ENCODE data around the gene NFKBIB.
A peak's percentile ranks its signal among the peaks of the same experiment; 100 is the strongest.

Gene NFKBIB

GRCh38 chr19:38888876-38889275 lies 10.9 kb upstream of the NFKBIB start:
- Mint-ChIP-seq H3K9me3 (no peaks in the 10 kb centered on the region), H3K4me1 (peaks cover 5% of the 10 kb centered on the region), H3K27ac (peak overlapping the region in 1 of 2 donors; percentile 54), H3K4me3 (no peak overlapping the region), H3K27me3 (no peaks in the 10 kb centered on the region)
- DNase-seq, result no peak
- no peak for ATAC-seq

DNA sequence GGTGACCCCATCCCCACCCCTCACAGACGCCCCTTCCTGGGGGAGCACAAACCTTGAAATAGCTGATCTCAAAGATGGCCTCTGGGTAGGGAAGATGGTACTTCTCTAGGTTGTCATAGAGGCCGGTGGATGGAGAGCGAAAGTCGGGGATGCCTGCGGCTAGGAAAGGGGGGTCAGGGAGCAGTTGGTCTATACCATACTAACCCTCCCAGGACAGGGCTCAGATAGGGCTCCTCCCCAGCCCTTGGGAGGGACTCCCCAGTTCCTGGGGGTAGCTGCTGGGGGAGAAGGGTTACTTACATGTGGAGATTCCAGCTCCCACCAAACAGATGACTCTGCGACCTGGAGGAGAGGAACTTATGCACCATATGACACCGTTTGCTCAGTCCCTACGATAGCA lies 10.0 kb upstream of the NFKBIB start:
- H3K27me3 Mint-ChIP-seq, result no peaks in the 10 kb centered on the region
- ATAC-seq (no peak), DNase-seq (no peak)
- H3K9me3 Mint-ChIP-seq, result no peaks in the 10 kb centered on the region
- no peak overlapping the region for H3K4me3 Mint-ChIP-seq
- no peak overlapping the region for H3K27ac Mint-ChIP-seq
- H3K4me1 Mint-ChIP-seq, result peaks cover 9% of the 10 kb centered on the region

DNA sequence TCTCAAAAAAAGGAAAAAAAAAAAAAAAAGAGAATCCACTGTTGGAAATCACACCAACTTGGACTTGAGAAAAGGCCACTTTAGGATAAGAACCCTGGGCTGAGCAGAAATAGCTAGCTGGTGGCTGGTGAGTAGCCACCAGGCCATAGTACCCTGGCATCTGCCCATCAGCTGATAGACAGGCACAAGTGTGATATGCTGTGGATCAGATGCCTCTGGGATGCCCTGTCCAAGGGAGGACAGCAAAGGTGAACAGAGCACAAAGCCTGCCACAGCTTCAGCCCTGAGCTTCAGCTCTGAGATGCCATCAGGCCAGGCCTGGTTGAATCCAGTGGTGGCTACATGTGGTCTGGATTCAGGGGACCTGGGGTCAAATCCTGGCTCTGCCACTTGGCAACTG lies 9.1 kb upstream of the NFKBIB start:
- DNase-seq (no peak), ATAC-seq (no peak)
- H3K27ac Mint-ChIP-seq, result no peak overlapping the region
- no peaks in the 10 kb centered on the region for H3K27me3 Mint-ChIP-seq
- H3K9me3 Mint-ChIP-seq, result no peaks in the 10 kb centered on the region
- no peak overlapping the region for H3K4me3 Mint-ChIP-seq
- peaks cover 17% of the 10 kb centered on the region for H3K4me1 Mint-ChIP-seq

- Mint-ChIP-seq H3K4me1 (peaks cover 21% of the 10 kb centered on the region), H3K4me3 (no peak overlapping the region)
Measured at GRCh38 chr19:38891771-38892170, 8.0 kb upstream of the NFKBIB start.

DNA sequence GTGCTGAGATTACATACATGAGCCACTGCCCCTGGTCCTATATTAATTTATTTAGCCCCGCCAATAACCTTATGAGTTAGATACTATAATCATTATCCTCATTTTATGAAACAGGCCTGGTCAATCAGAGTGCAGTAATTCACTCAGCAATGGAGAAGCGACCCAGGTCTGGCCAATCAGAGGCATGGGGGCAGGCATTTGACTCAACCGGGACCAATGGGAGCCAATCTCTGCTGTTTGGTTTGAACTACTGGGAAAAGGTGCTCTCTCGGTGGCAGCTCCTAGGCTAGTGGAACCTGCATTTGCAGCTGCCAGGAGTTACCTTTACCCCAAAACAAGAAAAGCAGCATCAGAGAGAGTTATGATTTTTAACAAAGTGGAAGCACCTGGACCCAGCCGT lies 6.9 kb upstream of the NFKBIB start:
- Mint-ChIP-seq H3K4me3 (peak overlapping the region in 1 of 2 donors; percentile 43), H3K9me3 (no peaks in the 10 kb centered on the region), H3K27ac (no peak overlapping the region), H3K4me1 (peaks cover 21% of the 10 kb centered on the region), H3K27me3 (no peaks in the 10 kb centered on the region)
- DNase-seq, result no peak
- ATAC-seq, result no peak

More at GRCh38 chr19:38891771-38892170, 8.0 kb upstream of the NFKBIB start:
- no peaks in the 10 kb centered on the region for H3K9me3 Mint-ChIP-seq
- no peak for ATAC-seq
- H3K27ac Mint-ChIP-seq, result no peak overlapping the region
- no peaks in the 10 kb centered on the region for H3K27me3 Mint-ChIP-seq
- DNase-seq, result no peak

DNA sequence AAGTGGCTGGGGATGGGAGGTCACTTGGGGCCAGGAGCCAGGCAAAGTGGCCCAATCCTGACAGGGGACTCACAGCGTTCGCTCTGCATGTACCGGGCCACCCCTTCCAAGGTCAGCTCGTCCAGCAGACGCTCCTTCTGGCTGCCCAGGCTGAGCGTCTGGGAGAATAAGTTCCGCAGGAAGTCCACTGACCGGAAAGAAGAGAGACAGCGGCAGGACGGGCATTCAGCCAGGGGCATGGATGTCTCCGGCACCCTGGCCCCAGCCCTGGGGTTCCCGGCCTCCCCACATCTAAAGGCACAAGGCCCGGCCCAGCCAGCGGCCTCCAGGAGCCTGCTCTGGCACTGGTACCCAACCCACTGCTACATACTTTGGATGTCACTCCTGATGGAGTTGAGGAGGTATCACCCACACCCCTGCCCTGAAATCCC lies 6.4 kb upstream of the NFKBIB start:
- H3K4me1 Mint-ChIP-seq, result peaks cover 26% of the 10 kb centered on the region
- ATAC-seq (no peak), DNase-seq (no peak)
- H3K9me3 Mint-ChIP-seq, result no peaks in the 10 kb centered on the region
- no peak overlapping the region for H3K4me3 Mint-ChIP-seq
- H3K27me3 Mint-ChIP-seq, result no peaks in the 10 kb centered on the region
- H3K27ac Mint-ChIP-seq, result no peak overlapping the region

GRCh38 chr19:38894968-38895367 lies 4.8 kb upstream of the NFKBIB start:
- no peaks in the 10 kb centered on the region for H3K27me3 Mint-ChIP-seq
- H3K4me3 Mint-ChIP-seq, result no peak overlapping the region
- no peaks in the 10 kb centered on the region for H3K9me3 Mint-ChIP-seq
- no peak for ATAC-seq
- H3K27ac Mint-ChIP-seq, result no peak overlapping the region
- DNase-seq, result no peak
- peaks cover 35% of the 10 kb centered on the region for H3K4me1 Mint-ChIP-seq

DNA sequence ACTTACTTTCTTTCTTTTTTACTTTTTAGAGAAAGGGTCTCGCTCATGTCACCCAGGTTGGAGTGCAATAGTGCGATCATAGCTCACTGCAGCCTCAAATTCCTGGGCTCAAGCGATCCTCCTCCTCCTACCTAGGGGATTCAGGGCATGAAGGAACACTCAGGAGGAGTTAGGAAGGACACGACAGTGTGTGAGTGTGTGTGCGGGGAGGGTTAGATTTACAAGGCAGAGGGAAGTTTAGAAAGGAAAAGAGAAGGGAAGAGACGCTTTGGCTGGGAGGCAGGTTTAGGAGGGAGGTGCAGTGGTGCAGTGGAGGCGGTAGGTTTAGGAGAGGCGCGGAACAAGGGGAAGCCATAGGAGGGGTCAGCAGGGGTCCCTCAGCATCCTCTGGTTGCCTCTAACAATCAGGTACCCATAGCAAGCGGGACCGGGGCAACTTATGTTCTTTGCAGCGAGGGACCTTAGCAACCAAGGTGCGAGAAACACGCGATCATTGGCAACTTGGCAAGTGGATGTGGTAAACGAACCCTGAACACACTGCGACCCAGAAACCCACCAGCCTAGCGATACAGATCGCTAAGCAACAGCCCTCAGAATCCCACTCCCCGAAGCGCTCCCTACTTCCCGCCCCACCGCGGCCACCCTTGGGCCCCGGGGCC lies 852 bp upstream of the NFKBIB start:
- no peaks in the 10 kb centered on the region for H3K9me3 Mint-ChIP-seq
- H3K27me3 Mint-ChIP-seq, result no peaks in the 10 kb centered on the region
- H3K4me1 Mint-ChIP-seq, result peaks cover 47% of the 10 kb centered on the region
- peak overlapping the region; percentile 96 to 98 for H3K27ac Mint-ChIP-seq
- peak; percentile 2 for ATAC-seq
- H3K4me3 Mint-ChIP-seq, result peak overlapping the region; percentile 92 to 99
- no peak for DNase-seq

DNA sequence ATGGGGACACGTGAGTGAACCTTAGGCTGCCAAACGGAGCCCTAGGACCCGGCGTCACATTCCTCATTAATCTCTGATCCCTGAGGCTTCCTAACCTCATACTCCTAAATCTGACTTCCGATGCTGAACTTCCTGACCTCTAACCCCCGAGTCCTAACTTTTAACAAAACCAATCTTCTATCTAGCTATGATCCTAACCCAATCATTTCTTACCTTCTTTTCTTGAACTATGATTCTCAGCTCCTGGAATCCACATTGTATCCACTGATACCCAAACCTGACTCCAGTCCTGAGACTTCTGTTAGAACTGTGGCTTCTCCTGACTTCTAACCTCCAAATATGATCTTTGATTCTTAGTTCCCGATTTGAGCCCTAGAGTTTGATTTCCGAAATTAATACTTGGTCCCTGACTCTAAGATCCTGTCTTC lies 447 bp downstream of the NFKBIB start:
- no peaks in the 10 kb centered on the region for H3K27me3 Mint-ChIP-seq
- H3K4me3 Mint-ChIP-seq, result peak overlapping the region; percentile 92 to 99
- ATAC-seq (no peak), DNase-seq (no peak)
- peak overlapping the region; percentile 60 to 95 for H3K27ac Mint-ChIP-seq
- no peaks in the 10 kb centered on the region for H3K9me3 Mint-ChIP-seq
- peaks cover 46% of the 10 kb centered on the region for H3K4me1 Mint-ChIP-seq

- ATAC-seq, result no peak
- peaks cover 40% of the 10 kb centered on the region for H3K4me1 Mint-ChIP-seq
Measured at GRCh38 chr19:38900743-38901190, 998 bp downstream of the NFKBIB start.

GRCh38 chr19:38901683-38902082 lies 1.9 kb downstream of the NFKBIB start:
- no peak for ATAC-seq
- peaks cover 37% of the 10 kb centered on the region for H3K4me1 Mint-ChIP-seq
- DNase-seq, result no peak
- no peak overlapping the region for H3K27ac Mint-ChIP-seq
- no peaks in the 10 kb centered on the region for H3K27me3 Mint-ChIP-seq
- H3K4me3 Mint-ChIP-seq, result peak overlapping the region; percentile 55 to 92
- no peaks in the 10 kb centered on the region for H3K9me3 Mint-ChIP-seq

More at GRCh38 chr19:38900743-38901190, 998 bp downstream of the NFKBIB start:
- Mint-ChIP-seq H3K27ac (peak overlapping the region in 1 of 2 donors; percentile 0), H3K4me3 (peak overlapping the region; percentile 92 to 99), H3K9me3 (no peaks in the 10 kb centered on the region), H3K27me3 (no peaks in the 10 kb centered on the region)
- DNase-seq, result no peak

DNA sequence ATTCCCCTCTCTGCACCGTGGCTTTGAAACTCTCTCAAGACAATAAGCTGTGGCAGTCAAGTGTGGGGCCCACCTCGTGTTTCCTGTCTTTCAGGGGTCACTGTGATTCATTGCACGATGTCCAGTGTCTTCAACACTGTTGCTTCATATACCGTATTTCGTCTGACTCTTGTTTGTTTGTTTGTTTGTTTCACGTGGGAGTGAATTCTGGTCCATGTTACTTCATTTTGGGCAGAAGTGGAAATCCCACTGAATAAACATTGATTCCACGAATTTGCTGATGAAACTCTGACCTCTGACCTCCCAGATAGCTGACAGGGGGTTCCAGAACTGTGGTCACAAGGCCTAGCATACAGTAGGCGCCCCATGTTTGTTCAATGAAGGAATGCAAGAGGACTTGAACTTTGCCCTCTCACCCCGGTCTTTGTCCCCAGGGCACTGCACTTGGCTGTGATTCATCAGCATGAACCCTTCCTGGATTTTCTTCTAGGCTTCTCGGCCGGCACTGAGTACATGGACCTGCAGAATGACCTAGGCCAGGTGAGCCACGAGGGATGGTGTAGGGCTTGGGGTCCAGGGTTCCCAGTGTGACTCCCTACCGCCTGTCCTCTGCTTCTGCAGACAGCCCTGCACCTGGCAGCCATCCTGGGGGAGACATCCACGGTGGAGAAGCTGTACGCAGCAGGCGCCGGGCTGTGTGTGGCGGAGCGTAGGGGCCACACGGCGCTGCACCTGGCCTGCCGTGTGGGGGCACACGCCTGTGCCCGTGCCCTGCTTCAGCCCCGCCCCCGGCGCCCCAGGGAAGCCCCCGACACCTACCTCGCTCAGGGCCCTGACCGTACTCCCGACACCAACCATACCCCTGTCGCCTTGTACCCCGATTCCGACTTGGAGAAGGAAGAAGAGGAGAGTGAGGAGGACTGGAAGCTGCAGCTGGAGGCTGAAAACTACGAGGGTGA lies 5.1 kb downstream of the NFKBIB start:
- ATAC-seq, result peak; percentile 29
- no peak for DNase-seq
- no peak overlapping the region for H3K27ac Mint-ChIP-seq
- H3K4me3 Mint-ChIP-seq, result no peak overlapping the region
- H3K4me1 Mint-ChIP-seq, result peaks cover 42% of the 10 kb centered on the region
- H3K9me3 Mint-ChIP-seq, result no peaks in the 10 kb centered on the region
- no peaks in the 10 kb centered on the region for H3K27me3 Mint-ChIP-seq

GRCh38 chr19:38905620-38906019 lies 5.9 kb downstream of the NFKBIB start:
- no peak for DNase-seq
- Mint-ChIP-seq H3K27ac (no peak overlapping the region), H3K27me3 (no peaks in the 10 kb centered on the region)

GRCh38 chr19:38907227-38907626 lies 7.5 kb downstream of the NFKBIB start:
- DNase-seq (no peak), ATAC-seq (no peak)
- no peak overlapping the region for H3K4me3 Mint-ChIP-seq
- H3K27me3 Mint-ChIP-seq, result no peaks in the 10 kb centered on the region
- no peaks in the 10 kb centered on the region for H3K9me3 Mint-ChIP-seq
- H3K27ac Mint-ChIP-seq, result no peak overlapping the region
- H3K4me1 Mint-ChIP-seq, result peaks cover 31% of the 10 kb centered on the region

More at GRCh38 chr19:38905620-38906019, 5.9 kb downstream of the NFKBIB start:
- H3K4me3 Mint-ChIP-seq, result no peak overlapping the region
- peaks cover 40% of the 10 kb centered on the region for H3K4me1 Mint-ChIP-seq
- no peak for ATAC-seq
- H3K9me3 Mint-ChIP-seq, result no peaks in the 10 kb centered on the region

- ATAC-seq, result no peak
- no peak for DNase-seq
- Mint-ChIP-seq H3K4me1 (peaks cover 35% of the 10 kb centered on the region), H3K4me3 (no peak overlapping the region), H3K27ac (peak overlapping the region in 1 of 2 donors; percentile 72), H3K9me3 (no peaks in the 10 kb centered on the region), H3K27me3 (no peaks in the 10 kb centered on the region)
Measured at GRCh38 chr19:38907670-38908069, 7.9 kb downstream of the NFKBIB start.

GRCh38 chr19:38908911-38909310 lies 9.1 kb downstream of the NFKBIB start:
- ATAC-seq (peak; percentile 22), DNase-seq (no peak)
- H3K27ac Mint-ChIP-seq, result peak overlapping the region in 1 of 2 donors; percentile 88
- H3K4me3 Mint-ChIP-seq, result peak overlapping the region in 1 of 2 donors; percentile 10
- peaks cover 42% of the 10 kb centered on the region for H3K4me1 Mint-ChIP-seq
- no peaks in the 10 kb centered on the region for H3K27me3 Mint-ChIP-seq
- H3K9me3 Mint-ChIP-seq, result no peaks in the 10 kb centered on the region
